A549 (cell line): ENCODE results near the gene KANSL1. TPM values are rescaled to one million over a fixed set of nuclear protein-coding genes. Genes with fewer than 3 reads are reported as not detected.

ENCODE experiments used
- ATAC-seq, 2 experiments: fragments of 200-7000 bp in 1 of 2; fragments of >200 bp in 1 of 2; cut with Nextera tagmentation in 1 of 2; cut with Tn5 transposase in 1 of 2; 3 replicates each; pipeline versions ENCODE4 v1.8.0 to v1.9.1; 2018 to 2020; ENCODE audit warnings: mild to moderate bottlenecking in 1 of 2, moderate library complexity in 1 of 2
- CTCF ChIA-PET: fragments of 300-600 bp; sonication (Branson Sonifier 250); formaldehyde crosslinking; extraction: SDS; loops from one replicate; lab custom pipeline; 2021; ENCODE audit warnings: antibody characterized with exemption, inconsistent platforms; lab: Yijun Ruan, JAX
- POLR2A ChIA-PET: fragments of 350-600 bp; formaldehyde crosslinking; extraction: SDS; loops from one replicate; lab custom pipeline; 2021; ENCODE audit warnings: antibody characterized with exemption, inconsistent platforms; lab: Yijun Ruan, JAX
- DNase-seq, 2 experiments: peaks; one replicate each; pipeline versions ENCODE4 v3.0.0 to v3.0.0-alpha.2; 2011 to 2016; ENCODE audit warnings: low read depth in 1 of 2, low spot score in 1 of 2
- FAIRE-seq: peaks from 2 replicates; lab custom pipeline; 2011; peaks lifted over from hg19 to GRCh38; lab: Jason Lieb, UNC
- H3K27ac ChIP-seq, 2 experiments: fragments of >200 bp; sonication (Bioruptor Twin); formaldehyde crosslinking; 3 replicates each; pipeline ENCODE4 v1.5.1; 2016 to 2017
- H3K4me1 ChIP-seq: fragments of >200 bp; sonication (Bioruptor Twin); formaldehyde crosslinking; 3 replicates; pipeline ENCODE4 v1.6.1; 2016
- H3K4me2 ChIP-seq: fragments of >200 bp; sonication (Bioruptor Twin); formaldehyde crosslinking; 3 replicates; pipeline ENCODE4 v1.6.1; 2016
- H3K4me3 ChIP-seq: fragments of >200 bp; sonication (Bioruptor Twin); formaldehyde crosslinking; 3 replicates; pipeline ENCODE4 v1.5.1; 2016
- H3K9me3 ChIP-seq: fragments of >200 bp; sonication (Bioruptor Twin); formaldehyde crosslinking; 3 replicates; pipeline ENCODE4 v1.6.1; 2016
- CBX8 ChIP-seq: fragments of 200-600 bp; sonication (generic); IDR thresholded peaks from 2 replicates; pipeline ENCODE4 v1.6.1; 2016
- CHD2 ChIP-seq: fragments of 150-350 bp; IDR thresholded peaks from 2 replicates; pipeline ENCODE4 v1.6.1; 2014; ENCODE audit warnings: low read length; ENCODE audit not compliant: partially characterized antibody
- EP300 ChIP-seq, 2 experiments: fragments of >200 bp; sonication (Bioruptor Twin); formaldehyde crosslinking; IDR thresholded peaks; 2 replicates in 1 of 2; 3 replicates in 1 of 2; pipeline ENCODE4 v1.6.1; 2016 to 2017
- ESRRA ChIP-seq: fragments of 150-350 bp; IDR thresholded peaks from 2 replicates; pipeline ENCODE4 v1.6.1; 2014; ENCODE audit warnings: mild to moderate bottlenecking, low read length, borderline replicate concordance
- FOXS1 ChIP-seq: fragments of 250-450 bp; sonication (Bioruptor Pico); IDR thresholded peaks from 2 replicates; pipeline ENCODE4 v1.5.0; 2020; ENCODE audit warnings: mild to moderate bottlenecking, moderate library complexity
- GATA3 ChIP-seq: IDR thresholded peaks from 2 replicates; pipeline ENCODE4 v1.6.1; 2012; ENCODE audit warnings: borderline replicate concordance
- HDAC2 ChIP-seq: fragments of 200-600 bp; sonication (generic); IDR thresholded peaks from 2 replicates; pipeline ENCODE4 v1.6.1; 2016
- HEYL ChIP-seq: fragments of 250-450 bp; sonication (Bioruptor Pico); IDR thresholded peaks from 2 replicates; pipeline ENCODE4 v1.8.0; 2021; ENCODE audit warnings: mild to moderate bottlenecking, moderate library complexity
- HOXA7 ChIP-seq: fragments of 250-450 bp; sonication (Bioruptor Pico); IDR thresholded peaks from 2 replicates; pipeline ENCODE4 v1.5.0; 2020; ENCODE audit warnings: mild to moderate bottlenecking, moderate library complexity
- HOXB13 ChIP-seq: fragments of 250-450 bp; sonication (Bioruptor Pico); IDR thresholded peaks from 2 replicates; pipeline ENCODE4 v1.5.0; 2020; ENCODE audit warnings: low read depth, mild to moderate bottlenecking, moderate library complexity
- HOXB5 ChIP-seq: fragments of 250-450 bp; sonication (Bioruptor Pico); IDR thresholded peaks from 2 replicates; pipeline ENCODE4 v1.5.0; 2020; ENCODE audit warnings: mild to moderate bottlenecking, moderate library complexity
- KDM1A ChIP-seq: fragments of 200-600 bp; sonication (generic); IDR thresholded peaks from 2 replicates; pipeline ENCODE4 v1.6.1; 2016; ENCODE audit warnings: low read depth, mild to moderate bottlenecking
- POLR2A ChIP-seq: IDR thresholded peaks from 2 replicates; pipeline ENCODE4 v1.6.1; 2012; ENCODE audit warnings: mild to moderate bottlenecking, low read length
- RARB ChIP-seq: fragments of 250-450 bp; sonication (Bioruptor Pico); IDR thresholded peaks from 2 replicates; pipeline ENCODE4 v1.8.0; 2021; ENCODE audit warnings: mild to moderate bottlenecking, moderate library complexity
- RFX5 ChIP-seq: fragments of 450-650 bp; IDR thresholded peaks from 2 replicates; pipeline ENCODE4 v1.7.1; 2014; ENCODE audit warnings: antibody characterized with exemption, mild to moderate bottlenecking, moderate library complexity
- SREBF2 ChIP-seq: fragments of 450-650 bp; IDR thresholded peaks from 2 replicates; pipeline ENCODE4 v1.6.1; 2014; ENCODE audit warnings: mild to moderate bottlenecking, moderate library complexity
- TP53 ChIP-seq: fragments of 250-450 bp; sonication (Bioruptor Pico); IDR thresholded peaks from 2 replicates; pipeline ENCODE4 v1.5.0; 2021; ENCODE audit warnings: mild to moderate bottlenecking, moderate library complexity
- ZFP36 ChIP-seq: fragments of 450-650 bp; IDR thresholded peaks from 2 replicates; pipeline ENCODE4 v1.6.1; 2014; ENCODE audit warnings: borderline replicate concordance; ENCODE audit not compliant: partially characterized antibody
- WGBS: methylation state at CpG from one replicate; pipeline ENCODE4 v1.1.6; 2017; ENCODE audit errors: missing lambda C conversion rate; 5-methylcytosine and 5-hydroxymethylcytosine counted together
- polyA plus RNA-seq, 4 experiments: library from polyadenylated mRNA; depleted of rRNA in 3 of 4; stranded (reverse); fragments of >200 nt; fragmentation: RNase III in 1 of 4; extraction: RNeasy Plus Mini Kit Qiagen cat#74134 plus additional on column Dnase treatment in 1 of 4; gene quantifications; 2 replicates in 3 of 4; 3 replicates in 1 of 4; pipeline ENCODE4 v1.2.3, GENCODE V29; 2011 to 2017
- TF ChIP-seq, protein P1 (sequence below): fragments of 200-600 bp; sonication (generic); IDR thresholded peaks from 2 replicates; pipeline ENCODE4 v1.6.1; 2016; ENCODE audit warnings: antibody characterized with exemption, mild to moderate bottlenecking, moderate library complexity
- TF ChIP-seq, protein P2 (sequence below): fragments of >200 bp; sonication (Bioruptor Twin); formaldehyde crosslinking; IDR thresholded peaks from 3 replicates; pipeline ENCODE4 v1.5.1; 2016
- TF ChIP-seq, protein P3 (sequence below): IDR thresholded peaks from 2 replicates; pipeline ENCODE4 v1.6.1; 2012
- TF ChIP-seq, protein P4 (sequence below): fragments of 250-450 bp; sonication (Bioruptor Pico); IDR thresholded peaks from 2 replicates; pipeline ENCODE4 v1.5.0; 2020; ENCODE audit warnings: low read depth, mild to moderate bottlenecking, moderate library complexity

The KANSL1 gene
- polyA plus RNA-seq, 2 of the 4 experiments (the other 2 are of a cell fraction), result 22.6 to 27.9 TPM

DNA sequence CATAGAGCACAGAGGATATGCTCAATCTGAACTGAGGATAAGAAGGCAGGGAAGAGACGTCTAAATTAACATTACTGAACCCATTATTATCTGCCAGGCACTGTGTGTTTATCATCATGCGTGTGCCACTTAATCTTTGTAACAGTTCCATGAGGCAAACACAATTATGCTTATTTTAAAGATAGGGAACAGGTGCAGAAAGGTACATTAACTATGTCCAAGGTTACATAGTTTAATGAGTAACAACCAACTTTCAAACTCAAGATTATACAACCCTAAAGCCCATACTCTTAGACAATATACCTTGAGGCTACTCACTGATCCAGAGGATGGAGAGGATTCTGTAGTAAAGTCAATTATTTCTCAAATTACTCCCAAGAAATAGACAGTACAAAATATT lies 151.0 kb downstream of the KANSL1 start:
- TF ChIP-seq FOXS1 (CRISPR knock-in tag) (no peak), HOXB5 (CRISPR knock-in tag) (no peak), ZFP36 (no peak), CBX8 (no peak), RARB (CRISPR knock-in tag) (no peak), HOXA7 (no peak), EP300 (IDR thresholded peaks at IDR 0.05) (no peak), KDM1A (no peak), POLR2A (no peak), HOXB13 (CRISPR knock-in tag) (no peak)
- TF ChIP-seq, protein P1, sequence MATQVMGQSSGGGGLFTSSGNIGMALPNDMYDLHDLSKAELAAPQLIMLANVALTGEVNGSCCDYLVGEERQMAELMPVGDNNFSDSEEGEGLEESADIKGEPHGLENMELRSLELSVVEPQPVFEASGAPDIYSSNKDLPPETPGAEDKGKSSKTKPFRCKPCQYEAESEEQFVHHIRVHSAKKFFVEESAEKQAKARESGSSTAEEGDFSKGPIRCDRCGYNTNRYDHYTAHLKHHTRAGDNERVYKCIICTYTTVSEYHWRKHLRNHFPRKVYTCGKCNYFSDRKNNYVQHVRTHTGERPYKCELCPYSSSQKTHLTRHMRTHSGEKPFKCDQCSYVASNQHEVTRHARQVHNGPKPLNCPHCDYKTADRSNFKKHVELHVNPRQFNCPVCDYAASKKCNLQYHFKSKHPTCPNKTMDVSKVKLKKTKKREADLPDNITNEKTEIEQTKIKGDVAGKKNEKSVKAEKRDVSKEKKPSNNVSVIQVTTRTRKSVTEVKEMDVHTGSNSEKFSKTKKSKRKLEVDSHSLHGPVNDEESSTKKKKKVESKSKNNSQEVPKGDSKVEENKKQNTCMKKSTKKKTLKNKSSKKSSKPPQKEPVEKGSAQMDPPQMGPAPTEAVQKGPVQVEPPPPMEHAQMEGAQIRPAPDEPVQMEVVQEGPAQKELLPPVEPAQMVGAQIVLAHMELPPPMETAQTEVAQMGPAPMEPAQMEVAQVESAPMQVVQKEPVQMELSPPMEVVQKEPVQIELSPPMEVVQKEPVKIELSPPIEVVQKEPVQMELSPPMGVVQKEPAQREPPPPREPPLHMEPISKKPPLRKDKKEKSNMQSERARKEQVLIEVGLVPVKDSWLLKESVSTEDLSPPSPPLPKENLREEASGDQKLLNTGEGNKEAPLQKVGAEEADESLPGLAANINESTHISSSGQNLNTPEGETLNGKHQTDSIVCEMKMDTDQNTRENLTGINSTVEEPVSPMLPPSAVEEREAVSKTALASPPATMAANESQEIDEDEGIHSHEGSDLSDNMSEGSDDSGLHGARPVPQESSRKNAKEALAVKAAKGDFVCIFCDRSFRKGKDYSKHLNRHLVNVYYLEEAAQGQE, result no peak
- TF ChIP-seq, protein P2, sequence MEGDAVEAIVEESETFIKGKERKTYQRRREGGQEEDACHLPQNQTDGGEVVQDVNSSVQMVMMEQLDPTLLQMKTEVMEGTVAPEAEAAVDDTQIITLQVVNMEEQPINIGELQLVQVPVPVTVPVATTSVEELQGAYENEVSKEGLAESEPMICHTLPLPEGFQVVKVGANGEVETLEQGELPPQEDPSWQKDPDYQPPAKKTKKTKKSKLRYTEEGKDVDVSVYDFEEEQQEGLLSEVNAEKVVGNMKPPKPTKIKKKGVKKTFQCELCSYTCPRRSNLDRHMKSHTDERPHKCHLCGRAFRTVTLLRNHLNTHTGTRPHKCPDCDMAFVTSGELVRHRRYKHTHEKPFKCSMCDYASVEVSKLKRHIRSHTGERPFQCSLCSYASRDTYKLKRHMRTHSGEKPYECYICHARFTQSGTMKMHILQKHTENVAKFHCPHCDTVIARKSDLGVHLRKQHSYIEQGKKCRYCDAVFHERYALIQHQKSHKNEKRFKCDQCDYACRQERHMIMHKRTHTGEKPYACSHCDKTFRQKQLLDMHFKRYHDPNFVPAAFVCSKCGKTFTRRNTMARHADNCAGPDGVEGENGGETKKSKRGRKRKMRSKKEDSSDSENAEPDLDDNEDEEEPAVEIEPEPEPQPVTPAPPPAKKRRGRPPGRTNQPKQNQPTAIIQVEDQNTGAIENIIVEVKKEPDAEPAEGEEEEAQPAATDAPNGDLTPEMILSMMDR, result no peak
- TF ChIP-seq, all 56 proteins: peak for 0
- H3K4me1 ChIP-seq, result peaks cover 23% of the 10 kb centered on the region
- H3K4me2 ChIP-seq, result no peak overlapping the region
- FAIRE-seq (no peak), ATAC-seq (no peak), DNase-seq (no peak)
- no peak overlapping the region for H3K27ac ChIP-seq
- POLR2A ChIA-PET, result no interaction called here
- H3K4me3 ChIP-seq, result no peak overlapping the region
- no peaks in the 10 kb centered on the region for H3K9me3 ChIP-seq
- CTCF ChIA-PET, result interaction anchor here (0.9 to 10.5 kb wide), 7 partner anchors 9 to 170 kb away, joined by 3 to 183 read pairs (median 20); partner anchors contain the start of gene KANSL1
- 85% methylated on average over 2 of the region's 2 CpGs for WGBS

DNA sequence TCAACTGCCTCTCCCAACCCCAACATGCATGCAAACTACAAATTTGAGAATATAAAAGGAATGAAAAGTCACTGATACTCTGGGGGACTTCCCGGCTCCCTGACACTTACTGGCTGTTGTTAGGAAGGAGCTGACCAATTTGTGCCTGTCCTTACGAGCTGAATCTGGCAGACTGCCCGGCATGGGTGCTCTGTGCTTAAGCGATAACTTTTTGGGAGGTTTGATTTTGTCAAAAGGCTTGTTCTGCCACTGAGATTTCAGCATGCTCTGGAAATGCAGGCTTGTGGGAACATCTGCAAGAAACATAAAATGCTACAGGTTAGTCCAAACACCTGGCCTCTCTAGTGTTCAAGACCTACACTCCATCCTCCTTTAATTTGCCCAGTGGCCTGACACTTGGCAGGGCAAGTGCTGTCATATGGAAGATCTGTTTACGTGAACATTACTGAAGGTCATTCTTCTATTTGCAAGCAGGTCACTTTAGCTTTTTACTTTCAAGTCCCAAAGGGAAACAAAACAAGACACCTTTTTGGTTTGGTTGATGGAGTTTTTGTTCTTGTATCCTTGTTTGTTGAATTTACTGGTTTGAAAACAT lies 153.5 kb downstream of the KANSL1 start:
- FAIRE-seq (peak; percentile 46), DNase-seq (no peak), ATAC-seq (no peak)
- CTCF ChIA-PET, result interaction anchor here (0.9 to 10.5 kb wide), 12 partner anchors 11 to 171 kb away, joined by 3 to 83 read pairs (median 6); partner anchors contain the start of gene KANSL1
- TF ChIP-seq HDAC2, result no peak
- TF ChIP-seq HOXB5 (CRISPR knock-in tag), result no peak
- TF ChIP-seq TP53, result no peak
- TF ChIP-seq GATA3, result no peak
- TF ChIP-seq FOXS1 (CRISPR knock-in tag), result no peak
- TF ChIP-seq, protein P3, sequence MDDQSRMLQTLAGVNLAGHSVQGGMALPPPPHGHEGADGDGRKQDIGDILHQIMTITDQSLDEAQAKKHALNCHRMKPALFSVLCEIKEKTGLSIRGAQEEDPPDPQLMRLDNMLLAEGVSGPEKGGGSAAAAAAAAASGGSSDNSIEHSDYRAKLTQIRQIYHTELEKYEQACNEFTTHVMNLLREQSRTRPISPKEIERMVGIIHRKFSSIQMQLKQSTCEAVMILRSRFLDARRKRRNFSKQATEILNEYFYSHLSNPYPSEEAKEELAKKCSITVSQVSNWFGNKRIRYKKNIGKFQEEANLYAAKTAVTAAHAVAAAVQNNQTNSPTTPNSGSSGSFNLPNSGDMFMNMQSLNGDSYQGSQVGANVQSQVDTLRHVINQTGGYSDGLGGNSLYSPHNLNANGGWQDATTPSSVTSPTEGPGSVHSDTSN, result no peak
- no peak for TF ChIP-seq SREBF2
- no peak for TF ChIP-seq CHD2
- no peak for TF ChIP-seq HEYL
- TF ChIP-seq, protein P4, sequence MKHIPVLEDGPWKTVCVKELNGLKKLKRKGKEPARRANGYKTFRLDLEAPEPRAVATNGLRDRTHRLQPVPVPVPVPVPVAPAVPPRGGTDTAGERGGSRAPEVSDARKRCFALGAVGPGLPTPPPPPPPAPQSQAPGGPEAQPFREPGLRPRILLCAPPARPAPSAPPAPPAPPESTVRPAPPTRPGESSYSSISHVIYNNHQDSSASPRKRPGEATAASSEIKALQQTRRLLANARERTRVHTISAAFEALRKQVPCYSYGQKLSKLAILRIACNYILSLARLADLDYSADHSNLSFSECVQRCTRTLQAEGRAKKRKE, result no peak
- no peak for TF ChIP-seq EP300 (IDR thresholded peaks at IDR 0.05)
- TF ChIP-seq RFX5, result no peak
- TF ChIP-seq, protein P1, result no peak
- TF ChIP-seq ESRRA, result no peak
- WGBS, result 90% methylated on average over 5 of the region's 5 CpGs
- H3K9me3 ChIP-seq, result no peaks in the 10 kb centered on the region
- POLR2A ChIA-PET, result no interaction called here
- H3K4me3 ChIP-seq, result no peak overlapping the region
- no peak overlapping the region for H3K4me2 ChIP-seq
- peaks cover 9% of the 10 kb centered on the region for H3K4me1 ChIP-seq
- no peak overlapping the region for H3K27ac ChIP-seq
